Fibroblast of lung (primary cell): ENCODE measurements around the gene WDR20. TPM values are rescaled to one million over a fixed set of nuclear protein-coding genes. Genes with fewer than 3 reads are reported as not detected.

Source experiments
- DNase-seq, 2 donors: peaks; one replicate each; pipeline versions ENCODE4 v3.0.0 to v3.0.0-alpha.2; 2010; ENCODE audit warnings: low read depth in 2 of 2
- H2AFZ ChIP-seq: 2 replicates; pipeline ENCODE4 v1.5.1; 2012; ENCODE audit warnings: low read length, control low read depth, inconsistent platforms
- H3K27ac ChIP-seq: 2 replicates; pipeline ENCODE4 v1.5.1; 2011; ENCODE audit warnings: low read length, control low read depth; ENCODE audit not compliant: insufficient read depth
- H3K27me3 ChIP-seq: 2 replicates; pipeline ENCODE4 v1.5.1; 2011; ENCODE audit warnings: mild to moderate bottlenecking, low read length; ENCODE audit not compliant: control insufficient read depth, insufficient read depth
- H3K36me3 ChIP-seq: 2 replicates; pipeline ENCODE4 v1.5.1; 2011; ENCODE audit warnings: low read length; ENCODE audit not compliant: control insufficient read depth, insufficient read depth
- H3K4me1 ChIP-seq: 2 replicates; pipeline ENCODE4 v1.5.1; 2011; ENCODE audit warnings: low read length; ENCODE audit not compliant: control insufficient read depth, insufficient read depth; ENCODE audit errors: extremely low read depth
- H3K4me2 ChIP-seq: 2 replicates; pipeline ENCODE4 v1.5.1; 2011; ENCODE audit warnings: low read length, control low read depth; ENCODE audit not compliant: insufficient read depth; ENCODE audit errors: extremely low read depth
- H3K4me3 ChIP-seq, 4 experiments: fragments of 200-600 bp in 1 of 4; sonication (generic) in 1 of 4; replicated peaks in 1 of 4; 2 replicates each; pipeline ENCODE4 v1.5.1; 2011 to 2016; ENCODE audit warnings: low read length in 4 of 4, low read depth in 3 of 4, mild to moderate bottlenecking in 3 of 4, control low read depth in 2 of 4, inconsistent platforms in 1 of 4, mixed read lengths in 1 of 4; ENCODE audit not compliant: insufficient read depth in 1 of 4; ENCODE audit errors: control extremely low read depth in 1 of 4
- H3K79me2 ChIP-seq: 2 replicates; pipeline ENCODE4 v1.5.1; 2012; ENCODE audit warnings: mild to moderate bottlenecking, low read length, inconsistent platforms; ENCODE audit not compliant: control insufficient read depth, insufficient read depth
- H3K9ac ChIP-seq: 2 replicates; pipeline ENCODE4 v1.5.1; 2011; ENCODE audit warnings: mild to moderate bottlenecking, low read length, control low read depth; ENCODE audit not compliant: insufficient read depth
- H3K9me3 ChIP-seq: 2 replicates; pipeline ENCODE4 v1.5.1; 2012; ENCODE audit warnings: low read depth, low read length; ENCODE audit not compliant: control insufficient read depth, insufficient read depth
- H4K20me1 ChIP-seq: 2 replicates; pipeline ENCODE4 v1.5.1; 2011; ENCODE audit warnings: low read length; ENCODE audit not compliant: control insufficient read depth, insufficient read depth; ENCODE audit errors: extremely low read depth
- CTCF ChIP-seq, 2 donors: IDR thresholded peaks in 1 of 2; conservative IDR thresholded peaks in 1 of 2; 1 replicate in 1 of 2; 2 replicates in 1 of 2; pipeline ENCODE4 v1.5.1; 2011 to 2012; ENCODE audit warnings: low read length in 2 of 2, control low read depth in 1 of 2, inconsistent platforms in 1 of 2, low read depth in 1 of 2, mild to moderate bottlenecking in 1 of 2
- EZH2 ChIP-seq: IDR thresholded peaks from 2 replicates; pipeline ENCODE4 v1.5.1; 2012; ENCODE audit warnings: low read length, control low read depth, mild to moderate bottlenecking; ENCODE audit errors: missing control alignments
- polyA plus RNA-seq, 2 donors: library from polyadenylated mRNA; depleted of rRNA in 1 of 2; stranded (reverse) in 1 of 2; unstranded in 1 of 2; fragments of >200 nt; gene quantifications; 2 replicates each; pipeline ENCODE4 v1.2.1, GENCODE V29; 2011 to 2012; ENCODE audit warnings: missing spikeins in 1 of 2
- total RNA-seq: library from RNA; depleted of rRNA; stranded (reverse); fragments of >200 nt; gene quantifications from 2 replicates; pipeline ENCODE4 v1.2.1, GENCODE V29; 2014

Gene WDR20
- total and polyA plus RNA-seq, 2 donors (not counting 1 experiment from before 2014, with no cell fraction given) = 17.2 to 17.8 TPM

- Histone ChIP-seq H3K4me1 (no peaks in the 10 kb centered on the region), H3K9ac (no peak overlapping the region), H3K9me3 (no peaks in the 10 kb centered on the region), H3K79me2 (peaks cover 5% of the 10 kb centered on the region), H3K27ac (no peak overlapping the region), H3K4me3 (no peak overlapping the region), H4K20me1 (no peaks in the 10 kb centered on the region), H3K4me2 (no peak overlapping the region), H3K27me3 (no peaks in the 10 kb centered on the region), H3K36me3 (peaks cover 2% of the 10 kb centered on the region), H2AFZ (no peak overlapping the region)
- peak in 1 of 2 donors; percentile 51 for DNase-seq
- TF ChIP-seq CTCF (conservative IDR thresholded peaks at IDR 0.05 in 1 of 2, IDR thresholded peaks at IDR 0.05 in 1 of 2; ENCODE audit: low read depth in 1 of 2, low read length in 2 of 2) (no peak), EZH2 (no peak)
These were observed 55.7 kb downstream of the WDR20 start for GRCh38 chr14:102195446-102195845.

GRCh38 chr14:102196039-102196901 is 56.6 kb downstream of the WDR20 start:
- Histone ChIP-seq H3K4me1 (no peaks in the 10 kb centered on the region), H3K9me3 (no peaks in the 10 kb centered on the region), H3K27ac (no peak overlapping the region), H2AFZ (no peak overlapping the region), H3K4me3 (no peak overlapping the region), H3K36me3 (peaks cover 2% of the 10 kb centered on the region), H4K20me1 (no peaks in the 10 kb centered on the region), H3K9ac (no peak overlapping the region), H3K79me2 (peaks cover 3% of the 10 kb centered on the region), H3K4me2 (no peak overlapping the region), H3K27me3 (no peaks in the 10 kb centered on the region)
- TF ChIP-seq CTCF (conservative IDR thresholded peaks at IDR 0.05 in 1 of 2, IDR thresholded peaks at IDR 0.05 in 1 of 2; ENCODE audit: low read depth in 1 of 2, low read length in 2 of 2) = no peak
- TF ChIP-seq EZH2 = no peak
- no peak for DNase-seq

GRCh38 chr14:102196902-102197230 is 57.2 kb downstream of the WDR20 start:
- H2AFZ ChIP-seq = no peak overlapping the region
- no peaks in the 10 kb centered on the region for H3K27me3 ChIP-seq
- H3K79me2 ChIP-seq = no peaks in the 10 kb centered on the region
- no peaks in the 10 kb centered on the region for H4K20me1 ChIP-seq
- no peak overlapping the region for H3K4me2 ChIP-seq
- H3K9me3 ChIP-seq = no peaks in the 10 kb centered on the region
- DNase-seq = no peak
- H3K9ac ChIP-seq = no peak overlapping the region
- peaks cover 2% of the 10 kb centered on the region for H3K36me3 ChIP-seq
- no peak overlapping the region for H3K27ac ChIP-seq
- H3K4me3 ChIP-seq = no peak overlapping the region
- no peaks in the 10 kb centered on the region for H3K4me1 ChIP-seq
- TF ChIP-seq EZH2 = no peak
- no peak for TF ChIP-seq CTCF (conservative IDR thresholded peaks at IDR 0.05 in 1 of 2, IDR thresholded peaks at IDR 0.05 in 1 of 2; ENCODE audit: low read depth in 1 of 2, low read length in 2 of 2)
